Effector memory CD4-positive, alpha-beta T cell (primary cell): ENCODE data around the gene AMIGO2.

Source experiments
- DNase-seq, 3 donors: peaks; one replicate each; pipeline ENCODE4 v3.0.0-alpha.2; 2020
- H3K27ac ChIP-seq: 2 replicates; pipeline ENCODE4 v1.7.0; 2013; ENCODE audit warnings: mild to moderate bottlenecking, low read length, moderate library complexity; ENCODE audit not compliant: insufficient read depth, poor library complexity, severe bottlenecking
- H3K27me3 ChIP-seq: replicated peaks from 2 replicates; pipeline ENCODE4 v1.7.0; 2013; ENCODE audit warnings: mild to moderate bottlenecking, low read length; ENCODE audit not compliant: insufficient read depth, control insufficient read depth, poor library complexity, severe bottlenecking
- H3K36me3 ChIP-seq: 2 replicates; pipeline ENCODE4 v1.7.0; 2013; ENCODE audit warnings: mild to moderate bottlenecking, low read length, moderate library complexity; ENCODE audit not compliant: control insufficient read depth, insufficient read depth
- H3K4me1 ChIP-seq: 2 replicates; pipeline ENCODE4 v1.7.0; 2013; ENCODE audit warnings: low read length, mild to moderate bottlenecking; ENCODE audit not compliant: control insufficient read depth, insufficient read depth, poor library complexity, severe bottlenecking
- H3K4me3 ChIP-seq: 2 replicates; pipeline ENCODE4 v1.7.0; 2013; ENCODE audit warnings: low read length, low read depth, mild to moderate bottlenecking; ENCODE audit not compliant: insufficient read depth, poor library complexity, severe bottlenecking
- H3K9me3 ChIP-seq: 2 replicates; pipeline ENCODE4 v1.7.0; 2013; ENCODE audit warnings: mild to moderate bottlenecking, low read length, moderate library complexity; ENCODE audit not compliant: control insufficient read depth

The AMIGO2 gene

GRCh38 chr12:47075192-47076084, 4.3 kb downstream of the AMIGO2 start:
- Histone ChIP-seq H3K27me3 (no peaks in the 10 kb centered on the region), H3K9me3 (no peaks in the 10 kb centered on the region), H3K36me3 (no peaks in the 10 kb centered on the region), H3K4me3 (no peak overlapping the region), H3K27ac (no peak overlapping the region), H3K4me1 (peaks cover 8% of the 10 kb centered on the region)
- no peak for DNase-seq

GRCh38 chr12:47074757-47075156, 5.0 kb downstream of the AMIGO2 start:
- H3K4me1 ChIP-seq: peaks cover 8% of the 10 kb centered on the region
- H3K4me3 ChIP-seq: no peak overlapping the region
- H3K27ac ChIP-seq: no peak overlapping the region
- DNase-seq: no peak
- H3K27me3 ChIP-seq: no peaks in the 10 kb centered on the region
- H3K36me3 ChIP-seq: no peaks in the 10 kb centered on the region
- H3K9me3 ChIP-seq: no peaks in the 10 kb centered on the region

GRCh38 chr12:47073951-47074350, 5.8 kb downstream of the AMIGO2 start:
- Histone ChIP-seq H3K27me3 (no peaks in the 10 kb centered on the region), H3K27ac (no peak overlapping the region), H3K4me3 (no peak overlapping the region), H3K4me1 (peaks cover 8% of the 10 kb centered on the region), H3K36me3 (no peaks in the 10 kb centered on the region), H3K9me3 (no peaks in the 10 kb centered on the region)
- DNase-seq: no peak

DNA sequence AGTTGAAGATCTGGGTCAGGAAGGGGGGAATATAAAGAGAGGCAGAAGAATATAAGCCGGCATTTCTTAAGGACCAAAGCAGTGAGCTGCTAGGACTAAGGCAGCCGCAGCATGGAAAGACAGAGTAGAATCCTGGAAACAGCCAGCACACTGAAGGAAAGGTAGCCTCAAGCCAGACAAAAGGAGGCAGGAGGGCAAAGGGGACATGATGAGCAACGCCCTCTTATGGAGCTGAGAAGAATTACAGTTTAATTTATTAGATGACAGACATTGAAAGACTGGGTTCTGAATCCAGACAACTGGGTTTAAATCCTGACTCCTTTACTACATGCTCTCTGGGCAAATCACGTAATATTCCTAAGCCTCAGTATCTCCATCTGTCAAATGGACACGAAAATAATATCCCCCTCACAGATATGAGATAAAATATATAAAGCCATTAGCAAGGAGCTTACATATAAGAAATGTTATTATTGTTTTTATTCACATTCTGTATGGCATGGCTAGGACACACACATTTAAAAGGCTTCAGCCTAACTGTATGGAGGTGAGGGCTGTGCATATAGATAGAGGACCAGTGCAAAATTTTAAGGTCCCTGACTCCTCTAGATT, 8.4 kb downstream of the AMIGO2 start:
- Histone ChIP-seq H3K4me3 (no peak overlapping the region), H3K36me3 (no peaks in the 10 kb centered on the region), H3K9me3 (no peaks in the 10 kb centered on the region), H3K27me3 (no peaks in the 10 kb centered on the region), H3K27ac (no peak overlapping the region), H3K4me1 (no peaks in the 10 kb centered on the region)
- DNase-seq: no peak

- Histone ChIP-seq H3K36me3 (no peaks in the 10 kb centered on the region), H3K27me3 (no peaks in the 10 kb centered on the region), H3K4me1 (no peaks in the 10 kb centered on the region), H3K9me3 (no peaks in the 10 kb centered on the region), H3K27ac (no peak overlapping the region), H3K4me3 (no peak overlapping the region)
- no peak for DNase-seq
These were observed 9.4 kb downstream of the AMIGO2 start for GRCh38 chr12:47070310-47070709.

DNA sequence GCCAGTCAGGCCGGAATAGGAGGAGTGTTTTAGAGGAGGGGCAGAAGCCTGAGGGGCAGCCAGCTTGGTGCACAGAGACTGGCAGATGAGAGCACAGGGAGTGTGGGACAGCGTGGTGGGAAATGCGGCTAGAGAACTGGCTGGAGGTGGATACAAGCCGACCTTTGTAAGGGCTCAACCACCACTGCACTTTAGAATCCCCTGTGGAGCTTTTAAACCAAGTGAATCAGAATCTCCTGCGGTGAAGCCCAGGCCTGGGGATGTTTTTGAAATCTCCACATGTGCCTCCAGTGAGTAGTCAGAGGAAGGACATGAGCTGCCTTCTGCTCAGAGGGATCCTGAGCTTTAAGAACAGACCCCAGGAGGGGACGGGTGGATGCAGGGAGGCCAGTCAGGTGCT, 11.2 kb downstream of the AMIGO2 start:
- no peak overlapping the region for H3K27ac ChIP-seq
- H3K9me3 ChIP-seq: no peaks in the 10 kb centered on the region
- no peak for DNase-seq

GRCh38 chr12:47067771-47068431, 11.9 kb downstream of the AMIGO2 start:
- Histone ChIP-seq H3K27ac (no peak overlapping the region), H3K27me3 (no peaks in the 10 kb centered on the region), H3K4me3 (no peak overlapping the region), H3K4me1 (no peaks in the 10 kb centered on the region), H3K9me3 (no peaks in the 10 kb centered on the region), H3K36me3 (no peaks in the 10 kb centered on the region)
- DNase-seq: no peak

More for the DNA sequence above, 11.2 kb downstream of the AMIGO2 start:
- no peaks in the 10 kb centered on the region for H3K27me3 ChIP-seq
- no peaks in the 10 kb centered on the region for H3K36me3 ChIP-seq
- no peaks in the 10 kb centered on the region for H3K4me1 ChIP-seq
- no peak overlapping the region for H3K4me3 ChIP-seq

GRCh38 chr12:47067176-47067575, 12.6 kb downstream of the AMIGO2 start:
- Histone ChIP-seq H3K9me3 (no peaks in the 10 kb centered on the region), H3K27ac (no peak overlapping the region), H3K4me3 (no peak overlapping the region), H3K36me3 (no peaks in the 10 kb centered on the region), H3K4me1 (no peaks in the 10 kb centered on the region), H3K27me3 (no peaks in the 10 kb centered on the region)
- DNase-seq: no peak

GRCh38 chr12:47066278-47067025, 13.3 kb downstream of the AMIGO2 start:
- Histone ChIP-seq H3K4me1 (no peaks in the 10 kb centered on the region), H3K9me3 (no peaks in the 10 kb centered on the region), H3K27ac (no peak overlapping the region), H3K4me3 (no peak overlapping the region), H3K36me3 (no peaks in the 10 kb centered on the region), H3K27me3 (no peaks in the 10 kb centered on the region)
- DNase-seq: no peak
